Measurements from ENCODE around the gene KCNRG. TPM values are rescaled to one million over a fixed set of nuclear protein-coding genes. Genes with fewer than 3 reads are reported as not detected.

The KCNRG gene
- total and polyA plus RNA-seq, 2 experiments from 2014 or later: 0.60 TPM; not detected in 1

GRCh38 chr13:50017819-50018218 is 2.6 kb downstream of the KCNRG start:
- no peak overlapping the region for H3K27ac ChIP-seq (ENCODE audit: low read depth)
- Mint-ChIP-seq H3K4me3 (no peak overlapping the region), H3K36me3 (ENCODE audit: low read depth) (peaks cover 20% of the 10 kb centered on the region), H3K27ac (no peak overlapping the region), H3K9me3 (no peaks in the 10 kb centered on the region), H3K4me1 (peaks cover 25% of the 10 kb centered on the region), H3K27me3 (ENCODE audit: insufficient read depth, low read depth, poor library complexity) (no peaks in the 10 kb centered on the region)
- H3K9me2 ChIP-seq (ENCODE audit: insufficient read depth): no peaks in the 10 kb centered on the region; the same call in 1 of the 2 replicates
- H3K27me3 ChIP-seq (ENCODE audit: insufficient read depth): no peaks in the 10 kb centered on the region
- no peaks in the 10 kb centered on the region for H3F3A ChIP-seq (replicated peaks; ENCODE audit: low read depth)
- no peaks in the 10 kb centered on the region for H3K79me2 ChIP-seq (replicated peaks; ENCODE audit: insufficient read depth)
- H3K4me3 ChIP-seq: no peak overlapping the region
- no peaks in the 10 kb centered on the region; the same call in 1 of the 2 replicates for H3K36me3 ChIP-seq (ENCODE audit: insufficient read depth)
- no peaks in the 10 kb centered on the region for H4K20me1 ChIP-seq (replicated peaks; ENCODE audit: insufficient read depth)
- DNase-seq (ENCODE audit: low spot score) (no peak), ATAC-seq (no peak)
- TF ChIP-seq EZH2 (IDR thresholded peaks at IDR 0.05; ENCODE audit: low read depth, unreplicated experiment) (no peak), JUNB (IDR thresholded peaks at IDR 0.05; ENCODE audit: unreplicated experiment) (no peak), CTCF (conservative IDR thresholded peaks at IDR 0.05; ENCODE audit: low read depth in 2 of 2) (no peak), STAT1 (IDR thresholded peaks at IDR 0.05; ENCODE audit: unreplicated experiment) (no peak), ZNF114 (CRISPR knock-in tag; IDR thresholded peaks at IDR 0.05) (no peak), ETS1 (IDR thresholded peaks at IDR 0.05) (no peak), ZNF331 (CRISPR knock-in tag; IDR thresholded peaks at IDR 0.05; ENCODE audit: low read depth) (no peak), CREB1 (CRISPR knock-in tag; IDR thresholded peaks at IDR 0.05; ENCODE audit: low read depth) (no peak), ZNF462 (CRISPR knock-in tag; IDR thresholded peaks at IDR 0.05) (no peak), POLR2AphosphoS5 (IDR thresholded peaks at IDR 0.05; ENCODE audit: low read depth) (no peak), NANOG (IDR thresholded peaks at IDR 0.05; ENCODE audit: borderline replicate concordance) (no peak), REST (IDR thresholded peaks at IDR 0.05; ENCODE audit: unreplicated experiment) (no peak), EZH2phosphoT487 (IDR thresholded peaks at IDR 0.05; ENCODE audit: unreplicated experiment) (no peak)
- H3K4me1 ChIP-seq (ENCODE audit: insufficient read depth): peaks cover 11% of the 10 kb centered on the region
- H2AFZ ChIP-seq: no peak overlapping the region
- H3K4me2 ChIP-seq: no peak overlapping the region
